ENCODE data around the gene CTU2.

Gene CTU2

GRCh38 chr16:88684569-88685155 lies 21.6 kb upstream of the CTU2 start:
- peaks cover 5% of the 10 kb centered on the region for H3K4me1 ChIP-seq (ENCODE audit: control insufficient read depth, insufficient read depth, low read length)

DNA sequence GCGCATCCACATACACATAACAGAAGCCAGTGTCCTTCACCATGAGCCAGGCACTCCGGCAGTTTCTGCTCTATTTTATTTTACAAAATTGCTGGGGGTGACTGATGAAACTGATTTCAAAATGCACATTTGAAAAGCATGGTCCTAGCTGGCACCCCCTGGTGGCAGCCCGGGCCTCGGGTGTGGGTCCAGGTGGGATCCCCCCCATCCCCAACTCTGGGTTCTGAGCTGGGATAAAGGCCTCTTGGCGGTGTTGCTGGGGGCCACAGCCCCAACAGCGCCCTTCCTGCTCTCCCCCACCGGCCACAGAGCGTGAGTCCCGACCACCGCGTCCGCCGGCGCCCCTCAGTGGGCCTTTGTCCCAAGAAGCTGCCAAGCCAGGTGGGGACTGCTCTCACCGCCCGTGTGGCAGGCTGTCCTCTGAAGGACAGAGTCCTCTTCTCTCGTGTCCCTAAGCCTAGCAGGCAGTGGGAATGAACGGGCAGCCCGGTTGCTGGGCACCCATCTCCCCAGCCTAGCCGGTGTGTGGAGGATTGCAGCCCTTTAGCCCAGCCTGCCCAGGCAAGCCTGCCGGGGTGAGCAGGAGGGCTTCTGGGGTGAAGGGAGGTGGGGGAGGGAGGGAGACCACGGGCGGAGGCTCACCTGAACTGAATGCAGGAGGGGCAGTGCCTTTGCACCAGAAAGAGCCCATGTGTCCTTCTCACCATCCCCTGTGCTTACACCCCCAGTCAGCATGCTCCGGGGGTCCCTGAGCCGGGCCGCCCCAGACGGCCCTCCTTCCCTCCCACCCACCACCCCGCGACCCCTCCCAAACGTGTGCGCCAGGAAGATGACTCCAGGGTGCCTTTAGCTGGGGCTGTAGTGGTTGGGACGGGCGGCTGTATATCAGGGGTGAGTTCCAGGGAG lies 20.9 kb upstream of the CTU2 start:
- Histone ChIP-seq H3K36me3 (ENCODE audit: control insufficient read depth, insufficient read depth, low read length) (no peaks in the 10 kb centered on the region), H3K4me1 (ENCODE audit: control insufficient read depth, insufficient read depth, low read length) (peaks cover 5% of the 10 kb centered on the region), H3K4me3 (ENCODE audit: low read depth, low read length) (peak overlapping the region; percentile 67), H3K9me3 (ENCODE audit: control insufficient read depth, insufficient read depth, low read length) (no peaks in the 10 kb centered on the region), H3K27me3 (ENCODE audit: control insufficient read depth, insufficient read depth, low read length) (peaks cover 12% of the 10 kb centered on the region), H3K9ac (ENCODE audit: low read depth, low read length) (peak overlapping the region; percentile 65)

More at GRCh38 chr16:88684569-88685155, 21.6 kb upstream of the CTU2 start:
- no peaks in the 10 kb centered on the region for H3K36me3 ChIP-seq (ENCODE audit: control insufficient read depth, insufficient read depth, low read length)
- H3K27me3 ChIP-seq (ENCODE audit: control insufficient read depth, insufficient read depth, low read length): peaks cover 12% of the 10 kb centered on the region
- peak overlapping the region; percentile 67 for H3K4me3 ChIP-seq (ENCODE audit: low read depth, low read length)
- H3K9ac ChIP-seq (ENCODE audit: low read depth, low read length): no peak overlapping the region
- no peaks in the 10 kb centered on the region for H3K9me3 ChIP-seq (ENCODE audit: control insufficient read depth, insufficient read depth, low read length)

GRCh38 chr16:88686062-88686438 lies 20.3 kb upstream of the CTU2 start:
- Histone ChIP-seq H3K4me1 (ENCODE audit: control insufficient read depth, insufficient read depth, low read length) (peaks cover 5% of the 10 kb centered on the region), H3K27me3 (ENCODE audit: control insufficient read depth, insufficient read depth, low read length) (peaks cover 12% of the 10 kb centered on the region), H3K9me3 (ENCODE audit: control insufficient read depth, insufficient read depth, low read length) (no peaks in the 10 kb centered on the region), H3K36me3 (ENCODE audit: control insufficient read depth, insufficient read depth, low read length) (no peaks in the 10 kb centered on the region), H3K9ac (ENCODE audit: low read depth, low read length) (peak overlapping the region; percentile 65), H3K4me3 (ENCODE audit: low read depth, low read length) (peak overlapping the region; percentile 67)

DNA sequence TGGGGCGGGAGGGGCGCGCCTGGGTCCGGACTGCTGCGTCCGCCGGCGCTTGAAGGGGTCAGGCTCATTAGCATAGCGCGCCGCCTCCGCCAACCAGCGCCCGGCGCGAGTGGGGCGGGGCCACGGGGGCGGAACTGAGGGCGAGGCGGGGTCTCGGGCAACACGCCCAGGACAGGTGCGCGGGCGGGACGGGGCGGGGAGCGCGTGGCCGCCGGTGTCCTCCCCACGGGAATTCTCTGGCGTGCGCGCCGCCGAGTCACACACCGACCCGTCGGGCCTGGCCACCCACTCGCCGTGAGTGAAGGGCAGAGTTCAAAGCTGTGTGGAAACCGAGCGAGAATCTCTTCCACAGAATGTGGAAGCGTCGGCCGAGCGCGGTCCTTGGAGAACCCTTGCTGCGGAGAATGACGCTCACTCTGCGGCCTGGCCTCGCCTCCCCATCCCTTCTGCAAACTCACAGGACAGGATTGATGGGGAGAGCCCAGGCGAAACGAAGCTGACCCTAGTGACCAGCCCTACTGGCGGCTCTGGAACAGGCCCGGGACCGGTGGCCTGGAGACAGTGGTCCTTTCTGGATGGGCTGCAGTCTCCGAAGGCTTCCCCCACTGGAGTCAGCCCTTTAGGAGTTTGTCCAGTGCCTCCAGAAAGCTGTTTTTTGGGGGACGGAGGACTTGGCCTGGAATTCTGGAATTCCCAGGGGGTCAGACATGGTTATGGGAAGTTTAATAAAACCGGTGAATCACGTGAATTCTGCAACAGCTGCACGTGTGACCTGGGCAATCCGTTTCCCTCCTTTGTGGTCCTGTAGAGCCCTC lies 19.7 kb upstream of the CTU2 start, which contains the start of gene SNAI3:
TSS of gene SNAI3 (minus strand) at position 69 of the 815 bp plus-strand sequence. CDS start 101 bp downstream, outside the sequence.
- Histone ChIP-seq H3K4me1 (ENCODE audit: control insufficient read depth, insufficient read depth, low read length) (peaks cover 5% of the 10 kb centered on the region), H3K36me3 (ENCODE audit: control insufficient read depth, insufficient read depth, low read length) (no peaks in the 10 kb centered on the region), H3K27me3 (ENCODE audit: control insufficient read depth, insufficient read depth, low read length) (peaks cover 12% of the 10 kb centered on the region), H3K9ac (ENCODE audit: low read depth, low read length) (peak within 1 kb of the TSS; percentile 65), H3K9me3 (ENCODE audit: control insufficient read depth, insufficient read depth, low read length) (no peaks in the 10 kb centered on the region), H3K4me3 (ENCODE audit: low read depth, low read length) (peak within 1 kb of the TSS; percentile 67)

DNA sequence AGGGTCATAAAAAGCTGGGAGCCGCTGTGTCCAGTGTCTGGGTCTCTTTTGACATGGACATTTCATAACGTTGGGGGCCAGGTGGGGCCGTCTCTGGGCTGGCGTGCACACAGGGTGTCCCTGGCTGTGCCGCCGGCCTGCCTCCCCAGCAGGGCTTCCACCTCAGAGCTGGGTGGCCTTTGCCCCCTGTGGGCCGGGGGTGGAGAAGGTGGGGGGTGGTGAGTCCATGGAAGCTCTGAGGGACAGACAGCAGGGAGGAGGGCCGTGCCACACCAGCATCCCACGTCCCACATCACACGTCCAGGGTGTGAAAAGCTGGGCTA lies 19.1 kb upstream of the CTU2 start:
- H3K9me3 ChIP-seq (ENCODE audit: control insufficient read depth, insufficient read depth, low read length): no peaks in the 10 kb centered on the region
- H3K4me3 ChIP-seq (ENCODE audit: low read depth, low read length): no peak overlapping the region
- no peaks in the 10 kb centered on the region for H3K36me3 ChIP-seq (ENCODE audit: control insufficient read depth, insufficient read depth, low read length)
- H3K9ac ChIP-seq (ENCODE audit: low read depth, low read length): no peak overlapping the region
- peaks cover 12% of the 10 kb centered on the region for H3K27me3 ChIP-seq (ENCODE audit: control insufficient read depth, insufficient read depth, low read length)
- peaks cover 5% of the 10 kb centered on the region for H3K4me1 ChIP-seq (ENCODE audit: control insufficient read depth, insufficient read depth, low read length)

- no peaks in the 10 kb centered on the region for H3K36me3 ChIP-seq (ENCODE audit: control insufficient read depth, insufficient read depth, low read length)
- no peaks in the 10 kb centered on the region for H3K9me3 ChIP-seq (ENCODE audit: control insufficient read depth, insufficient read depth, low read length)
- peaks cover 12% of the 10 kb centered on the region for H3K27me3 ChIP-seq (ENCODE audit: control insufficient read depth, insufficient read depth, low read length)
- H3K9ac ChIP-seq (ENCODE audit: low read depth, low read length): no peak overlapping the region
- H3K4me3 ChIP-seq (ENCODE audit: low read depth, low read length): no peak overlapping the region
- peaks cover 5% of the 10 kb centered on the region for H3K4me1 ChIP-seq (ENCODE audit: control insufficient read depth, insufficient read depth, low read length)
Observed at GRCh38 chr16:88687676-88688012, 18.7 kb upstream of the CTU2 start.

GRCh38 chr16:88688013-88688778 lies 18.1 kb upstream of the CTU2 start:
- H3K9ac ChIP-seq (ENCODE audit: low read depth, low read length): no peak overlapping the region
- H3K9me3 ChIP-seq (ENCODE audit: control insufficient read depth, insufficient read depth, low read length): no peaks in the 10 kb centered on the region
- peaks cover 12% of the 10 kb centered on the region for H3K27me3 ChIP-seq (ENCODE audit: control insufficient read depth, insufficient read depth, low read length)
- no peak overlapping the region for H3K4me3 ChIP-seq (ENCODE audit: low read depth, low read length)
- peaks cover 5% of the 10 kb centered on the region for H3K4me1 ChIP-seq (ENCODE audit: control insufficient read depth, insufficient read depth, low read length)
- no peaks in the 10 kb centered on the region for H3K36me3 ChIP-seq (ENCODE audit: control insufficient read depth, insufficient read depth, low read length)

GRCh38 chr16:88690341-88691128 lies 15.8 kb upstream of the CTU2 start:
- no peaks in the 10 kb centered on the region for H3K36me3 ChIP-seq (ENCODE audit: control insufficient read depth, insufficient read depth, low read length)
- H3K9ac ChIP-seq (ENCODE audit: low read depth, low read length): no peak overlapping the region
- no peaks in the 10 kb centered on the region for H3K9me3 ChIP-seq (ENCODE audit: control insufficient read depth, insufficient read depth, low read length)
- H3K4me1 ChIP-seq (ENCODE audit: control insufficient read depth, insufficient read depth, low read length): peaks cover 5% of the 10 kb centered on the region
- no peak overlapping the region for H3K4me3 ChIP-seq (ENCODE audit: low read depth, low read length)
- peaks cover 12% of the 10 kb centered on the region for H3K27me3 ChIP-seq (ENCODE audit: control insufficient read depth, insufficient read depth, low read length)

- no peaks in the 10 kb centered on the region for H3K9me3 ChIP-seq (ENCODE audit: control insufficient read depth, insufficient read depth, low read length)
- H3K4me3 ChIP-seq (ENCODE audit: low read depth, low read length): no peak overlapping the region
- H3K9ac ChIP-seq (ENCODE audit: low read depth, low read length): no peak overlapping the region
- H3K4me1 ChIP-seq (ENCODE audit: control insufficient read depth, insufficient read depth, low read length): peaks cover 5% of the 10 kb centered on the region
- peaks cover 3% of the 10 kb centered on the region for H3K36me3 ChIP-seq (ENCODE audit: control insufficient read depth, insufficient read depth, low read length)
- peaks cover 12% of the 10 kb centered on the region for H3K27me3 ChIP-seq (ENCODE audit: control insufficient read depth, insufficient read depth, low read length)
Observed at GRCh38 chr16:88691129-88691813, 15.0 kb upstream of the CTU2 start.

- no peak overlapping the region for H3K9ac ChIP-seq (ENCODE audit: low read depth, low read length)
- H3K4me1 ChIP-seq (ENCODE audit: control insufficient read depth, insufficient read depth, low read length): peaks cover 2% of the 10 kb centered on the region
- H3K27me3 ChIP-seq (ENCODE audit: control insufficient read depth, insufficient read depth, low read length): peaks cover 6% of the 10 kb centered on the region
Observed at GRCh38 chr16:88691924-88692560, 14.3 kb upstream of the CTU2 start.

More at GRCh38 chr16:88691924-88692560, 14.3 kb upstream of the CTU2 start:
- no peak overlapping the region for H3K4me3 ChIP-seq (ENCODE audit: low read depth, low read length)
- no peaks in the 10 kb centered on the region for H3K9me3 ChIP-seq (ENCODE audit: control insufficient read depth, insufficient read depth, low read length)
- H3K36me3 ChIP-seq (ENCODE audit: control insufficient read depth, insufficient read depth, low read length): peaks cover 4% of the 10 kb centered on the region

Measured in iPS-15b (cell line).